ENCODE results near the gene MVB12B.

DNA sequence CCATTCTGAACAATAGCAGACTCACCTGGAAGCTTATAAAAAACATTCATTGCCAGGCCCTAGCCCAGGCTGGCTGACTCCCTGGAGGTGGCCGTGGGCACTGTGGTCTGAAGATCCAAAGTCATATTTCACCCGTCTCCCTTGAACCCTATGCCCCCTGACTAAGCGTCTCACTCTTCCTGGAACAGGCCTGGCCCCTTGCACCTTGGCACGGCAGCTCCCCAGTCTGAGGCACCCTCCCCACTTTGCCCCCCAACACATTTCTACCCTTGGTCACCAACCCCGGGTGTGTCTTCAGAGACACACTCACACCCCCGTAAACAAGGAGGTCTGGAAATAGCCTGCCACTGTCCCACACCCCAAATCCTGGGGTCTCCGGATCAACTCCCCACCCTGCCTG, 218.5 kb downstream of the MVB12B start:
- TF ChIP-seq, protein P1, sequence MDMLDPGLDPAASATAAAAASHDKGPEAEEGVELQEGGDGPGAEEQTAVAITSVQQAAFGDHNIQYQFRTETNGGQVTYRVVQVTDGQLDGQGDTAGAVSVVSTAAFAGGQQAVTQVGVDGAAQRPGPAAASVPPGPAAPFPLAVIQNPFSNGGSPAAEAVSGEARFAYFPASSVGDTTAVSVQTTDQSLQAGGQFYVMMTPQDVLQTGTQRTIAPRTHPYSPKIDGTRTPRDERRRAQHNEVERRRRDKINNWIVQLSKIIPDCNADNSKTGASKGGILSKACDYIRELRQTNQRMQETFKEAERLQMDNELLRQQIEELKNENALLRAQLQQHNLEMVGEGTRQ (IDR thresholded peaks at IDR 0.05; ENCODE audit: low read depth, low read length), result no peak
- TF ChIP-seq CTCF (conservative IDR thresholded peaks at IDR 0.05; ENCODE audit: low read depth, low read length), result no peak
- no peak for TF ChIP-seq CHD1 (IDR thresholded peaks at IDR 0.05; ENCODE audit: low read depth, low read length)
- TF ChIP-seq BHLHE40 (IDR thresholded peaks at IDR 0.05; ENCODE audit: low read depth, low read length), result no peak
- no peak for TF ChIP-seq POLR2A (IDR thresholded peaks at IDR 0.05; ENCODE audit: low read depth, low read length)
- no peak for TF ChIP-seq NFE2L2 (IDR thresholded peaks at IDR 0.05; ENCODE audit: low read depth, low read length)
- no peak for TF ChIP-seq MAFK (IDR thresholded peaks at IDR 0.05; ENCODE audit: low read depth, low read length)
